ENCODE measurements around the gene RNMT. TPM values are rescaled to one million over a fixed set of nuclear protein-coding genes. Genes with fewer than 3 reads are reported as not detected.

RNMT gene
- total RNA-seq, 1 experiment from 2014 or later, result 66.3 TPM

DNA sequence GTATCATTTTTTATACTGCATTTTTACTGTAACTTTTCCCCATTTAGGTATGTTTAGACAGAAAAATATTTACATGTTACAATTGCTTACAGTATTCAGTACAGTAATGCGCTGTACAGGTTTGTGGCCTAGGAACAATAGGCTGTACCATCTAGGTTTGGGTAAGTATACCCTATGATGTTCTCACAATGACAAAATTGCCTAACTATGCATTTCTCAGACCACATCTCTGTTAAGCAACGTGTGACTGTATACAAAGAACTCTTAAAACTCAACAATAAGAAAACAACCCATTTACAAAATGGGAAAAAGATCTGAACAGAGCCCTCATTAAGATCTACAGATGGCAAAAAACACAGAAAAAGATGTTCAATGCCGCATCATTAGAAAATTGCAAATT, 29.5 kb upstream of the RNMT start:
- Mint-ChIP-seq H3K4me3 (no peak overlapping the region), H3K36me3 (ENCODE audit: insufficient read depth in 1 of 3, low read depth in 3 of 3) (peaks cover 21 to 37% (median 34%) of the 10 kb centered on the region in 3 experiments), H3K27ac (no peak overlapping the region), H3K4me1 (no peaks in the 10 kb centered on the region), H3K27me3 (ENCODE audit: low read depth) (no peaks in the 10 kb centered on the region), H3K9me3 (peaks cover 31 to 70% of the 10 kb centered on the region in 2 experiments)
- Histone ChIP-seq H3K79me1 (ENCODE audit: insufficient read depth, low read depth, low read length, poor library complexity, severe bottlenecking) (peaks cover 4% of the 10 kb centered on the region), H3K4ac (ENCODE audit: low read depth, low read length) (no peak overlapping the region), H2BK12ac (ENCODE audit: insufficient read length, low read depth, low read length) (no peak overlapping the region), H3K18ac (ENCODE audit: insufficient read length, low read depth, low read length) (no peak overlapping the region), H3K23me2 (ENCODE audit: insufficient read length, low read depth, low read length, poor library complexity, severe bottlenecking) (no peaks in the 10 kb centered on the region), H3K4me2 (ENCODE audit: insufficient read depth, insufficient read length, low read length) (no peak overlapping the region), H2BK15ac (ENCODE audit: low read depth, low read length) (no peak overlapping the region), H3T11ph (ENCODE audit: low read length) (no peak overlapping the region), H4K8ac (replicated peaks; ENCODE audit: insufficient read length, low read depth, low read length) (no peak overlapping the region), H2AFZ (ENCODE audit: low read length) (no peak overlapping the region), H4K91ac (ENCODE audit: insufficient read length, low read depth, low read length) (no peak overlapping the region), H2BK20ac (ENCODE audit: low read depth, low read length, poor library complexity, severe bottlenecking) (no peak overlapping the region), H3K4me1 (ENCODE audit: insufficient read depth, low read length) (no peaks in the 10 kb centered on the region), H3K9ac (ENCODE audit: extremely low read depth, insufficient read length, low read length) (no peak overlapping the region), H4K20me1 (ENCODE audit: control insufficient read depth, insufficient read depth, insufficient read length) (no peaks in the 10 kb centered on the region), H2BK120ac (ENCODE audit: low read depth, low read length, poor library complexity, severe bottlenecking) (no peak overlapping the region), H3K27me3 (ENCODE audit: insufficient read depth, low read length) (no peaks in the 10 kb centered on the region), H3K9me3 (ENCODE audit: control insufficient read depth, low read depth, low read length) (peaks cover 9% of the 10 kb centered on the region), H3K14ac (ENCODE audit: insufficient read depth, low read length) (no peak overlapping the region), H2BK5ac (ENCODE audit: insufficient read length, low read length) (no peak overlapping the region), H4K5ac (ENCODE audit: insufficient read length, low read depth, low read length) (no peak overlapping the region), H3K56ac (ENCODE audit: insufficient read length, low read depth, low read length) (no peak overlapping the region), H3K79me2 (ENCODE audit: insufficient read depth, low read length) (peaks cover 4% of the 10 kb centered on the region; the same call in 1 of the 2 replicates), H3K23ac (ENCODE audit: insufficient read length, low read depth, low read length) (no peak overlapping the region), H2AK5ac (ENCODE audit: insufficient read length, low read length) (no peak overlapping the region), H3K27ac (ENCODE audit: insufficient read length, low read depth, low read length) (no peak overlapping the region)
- no CpG with 5 or more reads among the region's 3 CpGs for WGBS (ENCODE audit: extremely low coverage, insufficient read length, low lambda C conversion rate)
- no peak for DNase-seq
- TF ChIP-seq CTCF (conservative IDR thresholded peaks at IDR 0.05), result no peak
